H1 (cell line): Measurements from ENCODE around the gene ACSF2.

Experiments used
- EP300 ChIP-seq, 2 experiments: IDR thresholded peaks; 1 replicate in 1 of 2; 2 replicates in 1 of 2; pipeline ENCODE4 v1.6.1; 2011 to 2012; ENCODE audit warnings: low read depth in 2 of 2, low read length in 2 of 2, mild to moderate bottlenecking in 2 of 2, borderline replicate concordance in 1 of 2, inconsistent platforms in 1 of 2, moderate library complexity in 1 of 2
- POLR2A ChIP-seq, 2 experiments: IDR thresholded peaks; 1 replicate in 1 of 2; 2 replicates in 1 of 2; pipeline ENCODE4 v1.6.1; 2011; ENCODE audit warnings: low read depth in 2 of 2, low read length in 2 of 2, mild to moderate bottlenecking in 2 of 2; ENCODE audit errors: control extremely low read depth in 1 of 2
- POLR2AphosphoS5 ChIP-seq: IDR thresholded peaks from 2 replicates; pipeline ENCODE4 v1.6.1; 2011; ENCODE audit warnings: low read depth, low read length
- TBP ChIP-seq: IDR thresholded peaks from 2 replicates; pipeline ENCODE4 v1.6.1; 2011; ENCODE audit warnings: low read depth, low read length, improper control_type of control experiment
- YY1 ChIP-seq: IDR thresholded peaks from 2 replicates; pipeline ENCODE4 v1.6.1; 2011; ENCODE audit warnings: low read depth, mild to moderate bottlenecking, low read length
- ZNF274 ChIP-seq: IDR thresholded peaks from 2 replicates; pipeline ENCODE4 v1.7.0; 2012; ENCODE audit warnings: low read length, borderline replicate concordance; ENCODE audit errors: extremely low read depth
- TF ChIP-seq, protein P1 (sequence below), 3 experiments: IDR thresholded peaks; 1 replicate in 2 of 3; 2 replicates in 1 of 3; pipeline versions ENCODE4 v1.5.1 to v1.6.1; 2011; ENCODE audit warnings: low read length in 3 of 3, mild to moderate bottlenecking in 3 of 3, inconsistent platforms in 2 of 3, low read depth in 1 of 3, moderate library complexity in 1 of 3; ENCODE audit not compliant: insufficient read depth in 1 of 3; ENCODE audit errors: control extremely low read depth in 1 of 3
- TF ChIP-seq, protein P2 (sequence below): IDR thresholded peaks from 2 replicates; pipeline ENCODE4 v1.6.1; 2011; ENCODE audit warnings: low read length, improper control_type of control experiment

DNA sequence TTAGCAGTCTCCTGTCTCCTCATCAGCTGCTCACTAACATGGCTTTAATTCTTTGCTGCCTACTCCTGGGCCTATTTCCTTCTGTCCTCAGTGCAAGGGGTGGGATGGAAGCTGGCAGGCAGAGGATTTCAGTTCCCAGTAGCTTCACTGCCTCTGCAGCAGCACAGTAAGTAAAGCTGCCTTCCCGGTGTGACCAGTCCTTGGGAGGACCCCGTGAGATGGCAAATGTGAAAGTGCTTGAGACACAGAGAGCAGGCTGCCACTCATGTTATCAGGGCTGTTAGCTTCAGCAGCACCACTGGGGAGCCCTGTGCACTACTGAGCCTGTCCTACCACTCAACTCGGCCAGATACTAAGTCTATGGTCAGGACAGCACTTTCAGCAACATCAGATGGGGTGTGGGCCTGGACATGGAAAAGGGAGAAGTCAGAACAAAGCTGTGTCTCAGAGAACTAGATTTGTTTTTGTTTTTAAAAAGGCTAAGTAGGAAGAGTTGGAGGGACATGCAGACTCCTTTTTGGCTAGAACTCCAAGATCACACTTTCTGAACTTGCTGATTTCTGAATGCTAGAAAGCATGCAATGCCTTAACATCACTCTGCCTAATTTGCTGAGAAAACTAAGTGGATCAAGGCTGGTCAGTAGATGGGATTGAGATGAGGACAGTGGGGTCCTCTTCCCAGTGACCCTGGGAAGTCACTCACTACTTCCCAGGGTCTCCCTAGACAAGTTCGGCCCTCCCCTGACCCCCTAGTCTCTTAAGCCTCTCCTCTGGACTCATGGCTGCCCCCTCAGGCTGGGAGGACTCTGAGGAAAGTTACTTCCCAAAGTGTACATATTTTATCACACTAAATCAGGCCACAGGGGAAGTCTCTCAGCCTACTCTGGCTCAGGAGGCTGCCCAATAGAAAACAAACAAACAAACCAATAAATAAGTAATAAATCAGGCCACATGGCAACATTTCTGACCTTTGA lies 1.1 kb downstream of the ACSF2 start:
- TF ChIP-seq YY1 = no peak
- no peak for TF ChIP-seq EP300 (IDR thresholded peaks at IDR 0.05; ENCODE audit: borderline replicate concordance in 1 of 2, low read depth in 2 of 2, low read length in 2 of 2)
- TF ChIP-seq ZNF274 = no peak
- TF ChIP-seq POLR2AphosphoS5 = no peak
- TF ChIP-seq POLR2A (IDR thresholded peaks at IDR 0.05; ENCODE audit: control extremely low read depth in 1 of 2, low read depth in 2 of 2, low read length in 2 of 2) = no peak
- TF ChIP-seq, protein P1, sequence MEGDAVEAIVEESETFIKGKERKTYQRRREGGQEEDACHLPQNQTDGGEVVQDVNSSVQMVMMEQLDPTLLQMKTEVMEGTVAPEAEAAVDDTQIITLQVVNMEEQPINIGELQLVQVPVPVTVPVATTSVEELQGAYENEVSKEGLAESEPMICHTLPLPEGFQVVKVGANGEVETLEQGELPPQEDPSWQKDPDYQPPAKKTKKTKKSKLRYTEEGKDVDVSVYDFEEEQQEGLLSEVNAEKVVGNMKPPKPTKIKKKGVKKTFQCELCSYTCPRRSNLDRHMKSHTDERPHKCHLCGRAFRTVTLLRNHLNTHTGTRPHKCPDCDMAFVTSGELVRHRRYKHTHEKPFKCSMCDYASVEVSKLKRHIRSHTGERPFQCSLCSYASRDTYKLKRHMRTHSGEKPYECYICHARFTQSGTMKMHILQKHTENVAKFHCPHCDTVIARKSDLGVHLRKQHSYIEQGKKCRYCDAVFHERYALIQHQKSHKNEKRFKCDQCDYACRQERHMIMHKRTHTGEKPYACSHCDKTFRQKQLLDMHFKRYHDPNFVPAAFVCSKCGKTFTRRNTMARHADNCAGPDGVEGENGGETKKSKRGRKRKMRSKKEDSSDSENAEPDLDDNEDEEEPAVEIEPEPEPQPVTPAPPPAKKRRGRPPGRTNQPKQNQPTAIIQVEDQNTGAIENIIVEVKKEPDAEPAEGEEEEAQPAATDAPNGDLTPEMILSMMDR (IDR thresholded peaks at IDR 0.05; ENCODE audit: control extremely low read depth in 1 of 3, insufficient read depth in 1 of 3, low read depth in 1 of 3, low read length in 3 of 3) = peak; percentile 45 to 64 (median 57)
- TF ChIP-seq, protein P2, sequence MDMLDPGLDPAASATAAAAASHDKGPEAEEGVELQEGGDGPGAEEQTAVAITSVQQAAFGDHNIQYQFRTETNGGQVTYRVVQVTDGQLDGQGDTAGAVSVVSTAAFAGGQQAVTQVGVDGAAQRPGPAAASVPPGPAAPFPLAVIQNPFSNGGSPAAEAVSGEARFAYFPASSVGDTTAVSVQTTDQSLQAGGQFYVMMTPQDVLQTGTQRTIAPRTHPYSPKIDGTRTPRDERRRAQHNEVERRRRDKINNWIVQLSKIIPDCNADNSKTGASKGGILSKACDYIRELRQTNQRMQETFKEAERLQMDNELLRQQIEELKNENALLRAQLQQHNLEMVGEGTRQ = no peak
- TF ChIP-seq TBP = no peak
